Karpas-422 (cell line): Measurements from ENCODE around the gene DNAH17. TPM values are rescaled to one million over a fixed set of nuclear protein-coding genes. Genes with fewer than 3 reads are reported as not detected.

Source experiments
- DNase-seq: peaks from one replicate; pipeline ENCODE4 v3.0.0-alpha.2; 2015
- H2AFZ ChIP-seq: fragments of 200-600 bp; sonication (generic); 2 replicates; pipeline ENCODE4 v1.6.1; 2014; ENCODE audit warnings: antibody characterized with exemption, low read length, mixed read lengths
- H3K27ac ChIP-seq: fragments of 200-600 bp; sonication (generic); 2 replicates; pipeline ENCODE4 v1.5.1; 2014; ENCODE audit warnings: mild to moderate bottlenecking, low read length, moderate library complexity
- H3K27me3 ChIP-seq: fragments of 200-600 bp; sonication (generic); 2 replicates; pipeline ENCODE4 v1.6.1; 2014; ENCODE audit warnings: low read length, mixed read lengths
- H3K36me3 ChIP-seq: fragments of 200-600 bp; sonication (generic); 2 replicates; pipeline ENCODE4 v1.6.1; 2014; ENCODE audit warnings: low read length, mixed read lengths; ENCODE audit not compliant: insufficient read depth
- H3K4me1 ChIP-seq: fragments of 200-600 bp; sonication (generic); 2 replicates; pipeline ENCODE4 v1.6.1; 2014; ENCODE audit warnings: mild to moderate bottlenecking, low read length, mixed read lengths
- H3K4me2 ChIP-seq: fragments of 200-600 bp; sonication (generic); 2 replicates; pipeline ENCODE4 v1.6.1; 2014; ENCODE audit warnings: low read length, low read depth, mild to moderate bottlenecking; ENCODE audit not compliant: poor library complexity, severe bottlenecking
- H3K4me3 ChIP-seq: fragments of 200-600 bp; sonication (generic); 2 replicates; pipeline ENCODE4 v1.5.1; 2014; ENCODE audit warnings: mild to moderate bottlenecking, antibody characterized with exemption, low read length, mixed read lengths
- H3K79me2 ChIP-seq: fragments of 200-600 bp; sonication (generic); 2 replicates; pipeline ENCODE4 v1.6.1; 2014; ENCODE audit warnings: mild to moderate bottlenecking, low read length, mixed read lengths
- H3K9ac ChIP-seq: fragments of 200-600 bp; sonication (generic); 2 replicates; pipeline ENCODE4 v1.6.0; 2014; ENCODE audit warnings: low read length
- H3K9me2 ChIP-seq: fragments of 200-600 bp; sonication (generic), shearing (Covaris generic); replicated peaks from 2 replicates; pipeline ENCODE4 v1.6.0; 2014; ENCODE audit warnings: mild to moderate bottlenecking, low read length, moderate library complexity; ENCODE audit not compliant: insufficient read depth
- H3K9me3 ChIP-seq: fragments of 300-700, 200-600 bp; sonication (generic); 2 replicates; pipeline ENCODE4 v1.6.1; 2014; ENCODE audit warnings: low read length, mixed read lengths
- H4K20me1 ChIP-seq: fragments of 200-600 bp; sonication (generic); 2 replicates; pipeline ENCODE4 v1.6.1; 2014; ENCODE audit warnings: mild to moderate bottlenecking, antibody characterized with exemption, low read length, low read depth; ENCODE audit not compliant: insufficient read depth
- total RNA-seq: library from RNA; depleted of rRNA; stranded (reverse); fragments of >200 nt; shearing (Covaris generic); gene quantifications from 2 replicates; pipeline ENCODE4 v1.2.3, GENCODE V29; 2014; ENCODE audit warnings: low replicate concordance; rRNA removed

The DNAH17 gene
- not detected in 2 replicates for total RNA-seq

GRCh38 chr17:78577296-78577695 lies at the start of gene DNAH17:
TSS of gene DNAH17 (minus strand) at chr17:78577396. CDS start at chr17:78575057, 2,339 bp downstream.
- Histone ChIP-seq H3K9me3 (no peaks in the 10 kb centered on the region), H4K20me1 (no peaks in the 10 kb centered on the region), H3K9ac (no peak within 1 kb of the TSS), H3K9me2 (no peaks in the 10 kb centered on the region), H3K36me3 (no peaks in the 10 kb centered on the region), H2AFZ (no peak within 1 kb of the TSS), H3K4me3 (no peak within 1 kb of the TSS), H3K27me3 (0 out of 2 replicates have a peak, but pooled peaks cover 3% of the 10 kb centered on the region), H3K27ac (no peak within 1 kb of the TSS), H3K79me2 (no peaks in the 10 kb centered on the region), H3K4me1 (peaks cover 20% of the 10 kb centered on the region), H3K4me2 (no peak within 1 kb of the TSS)
- no peak for DNase-seq

- no peaks in the 10 kb centered on the region for H3K27me3 ChIP-seq
- H3K9me2 ChIP-seq: no peaks in the 10 kb centered on the region
- no peak overlapping the region for H2AFZ ChIP-seq
- no peaks in the 10 kb centered on the region for H3K79me2 ChIP-seq
- H3K27ac ChIP-seq: no peak overlapping the region
- no peaks in the 10 kb centered on the region for H3K9me3 ChIP-seq
- no peak overlapping the region for H3K4me3 ChIP-seq
- no peaks in the 10 kb centered on the region for H3K36me3 ChIP-seq
- H3K4me2 ChIP-seq: no peak overlapping the region
- H3K9ac ChIP-seq: no peak overlapping the region
- DNase-seq: no peak
- no peaks in the 10 kb centered on the region for H3K4me1 ChIP-seq
- H4K20me1 ChIP-seq: no peaks in the 10 kb centered on the region
These were observed 47.3 kb upstream of the DNAH17 start for GRCh38 chr17:78624324-78625151.

- Histone ChIP-seq H4K20me1 (no peaks in the 10 kb centered on the region), H3K27me3 (no peaks in the 10 kb centered on the region), H3K4me2 (no peak overlapping the region), H3K79me2 (no peaks in the 10 kb centered on the region), H3K4me1 (no peaks in the 10 kb centered on the region), H3K9me2 (no peaks in the 10 kb centered on the region), H3K4me3 (no peak overlapping the region), H3K27ac (no peak overlapping the region), H3K36me3 (no peaks in the 10 kb centered on the region), H2AFZ (no peak overlapping the region), H3K9ac (no peak overlapping the region), H3K9me3 (no peaks in the 10 kb centered on the region)
- no peak for DNase-seq
These were observed 46.3 kb upstream of the DNAH17 start for GRCh38 chr17:78623541-78623940.

GRCh38 chr17:78622491-78623265 lies 45.5 kb upstream of the DNAH17 start:
- H3K27me3 ChIP-seq: no peaks in the 10 kb centered on the region
- H3K9me3 ChIP-seq: no peaks in the 10 kb centered on the region
- H2AFZ ChIP-seq: no peak overlapping the region
- H3K4me2 ChIP-seq: no peak overlapping the region
- H3K4me1 ChIP-seq: no peaks in the 10 kb centered on the region
- H3K27ac ChIP-seq: no peak overlapping the region
- H4K20me1 ChIP-seq: no peaks in the 10 kb centered on the region
- no peak for DNase-seq
- no peak overlapping the region for H3K4me3 ChIP-seq
- H3K36me3 ChIP-seq: no peaks in the 10 kb centered on the region
- no peak overlapping the region for H3K9ac ChIP-seq
- H3K9me2 ChIP-seq: no peaks in the 10 kb centered on the region
- H3K79me2 ChIP-seq: no peaks in the 10 kb centered on the region

GRCh38 chr17:78621720-78622490 lies 44.7 kb upstream of the DNAH17 start:
- no peaks in the 10 kb centered on the region for H4K20me1 ChIP-seq
- H3K9ac ChIP-seq: no peak overlapping the region
- DNase-seq: no peak
- H3K27ac ChIP-seq: no peak overlapping the region
- H3K4me3 ChIP-seq: no peak overlapping the region
- H3K36me3 ChIP-seq: no peaks in the 10 kb centered on the region
- no peaks in the 10 kb centered on the region for H3K9me3 ChIP-seq
- H3K27me3 ChIP-seq: no peaks in the 10 kb centered on the region
- H3K9me2 ChIP-seq: no peaks in the 10 kb centered on the region
- H3K79me2 ChIP-seq: no peaks in the 10 kb centered on the region
- H3K4me1 ChIP-seq: no peaks in the 10 kb centered on the region
- H2AFZ ChIP-seq: no peak overlapping the region
- no peak overlapping the region for H3K4me2 ChIP-seq

GRCh38 chr17:78620099-78620498 lies 42.9 kb upstream of the DNAH17 start:
- Histone ChIP-seq H3K27me3 (no peaks in the 10 kb centered on the region), H4K20me1 (no peaks in the 10 kb centered on the region), H3K9me3 (no peaks in the 10 kb centered on the region), H3K4me1 (no peaks in the 10 kb centered on the region), H3K4me3 (no peak overlapping the region), H3K79me2 (no peaks in the 10 kb centered on the region), H2AFZ (no peak overlapping the region), H3K36me3 (no peaks in the 10 kb centered on the region), H3K9me2 (no peaks in the 10 kb centered on the region), H3K27ac (no peak overlapping the region), H3K4me2 (no peak overlapping the region), H3K9ac (no peak overlapping the region)
- DNase-seq: no peak

GRCh38 chr17:78619334-78619733 lies 42.1 kb upstream of the DNAH17 start:
- Histone ChIP-seq H3K36me3 (no peaks in the 10 kb centered on the region), H3K9ac (no peak overlapping the region), H3K79me2 (no peaks in the 10 kb centered on the region), H3K27ac (no peak overlapping the region), H3K9me2 (no peaks in the 10 kb centered on the region), H3K27me3 (no peaks in the 10 kb centered on the region), H3K9me3 (no peaks in the 10 kb centered on the region), H4K20me1 (no peaks in the 10 kb centered on the region), H3K4me2 (no peak overlapping the region), H3K4me3 (no peak overlapping the region), H2AFZ (no peak overlapping the region), H3K4me1 (no peaks in the 10 kb centered on the region)
- DNase-seq: no peak
